ENCODE results near the gene SAP130. TPM values are rescaled to one million over a fixed set of nuclear protein-coding genes. Genes with fewer than 3 reads are reported as not detected.
A peak's percentile ranks its signal among the peaks of the same experiment; 100 is the strongest.

The SAP130 gene
- 38.0 TPM for total RNA-seq
- polyA plus RNA-seq, result 10 to 100 TPM in 1 of 4 donors, 1 to 10 TPM in 3; 4.8 to 12.4 (median 6.2) TPM

GRCh38 chr2:128027801-128028667 lies at the start of gene SAP130:
SAP130 (minus strand) TSS chr2:128028059; CDS start chr2:128026292, 1,767 bp downstream.
- Histone ChIP-seq H3K4me3 (ENCODE audit: low read depth, low read length) (peak within 1 kb of the TSS; percentile 71), H3K36me3 (ENCODE audit: control insufficient read depth, insufficient read depth, low read length) (no peaks in the 10 kb centered on the region), H3K27ac (ENCODE audit: insufficient read depth, low read length, poor library complexity, severe bottlenecking) (peak within 1 kb of the TSS; percentile 92), H3K27me3 (ENCODE audit: control insufficient read depth, insufficient read depth, low read length) (no peaks in the 10 kb centered on the region), H3K4me1 (ENCODE audit: control insufficient read depth, insufficient read depth, low read length, poor library complexity, severe bottlenecking) (peaks cover 14% of the 10 kb centered on the region), H3K9me3 (ENCODE audit: control insufficient read depth in 2 of 2, low read length in 2 of 2) (peaks cover 0 to 7% of the 10 kb centered on the region in 2 experiments)
- Mint-ChIP-seq H3K4me1 (peaks cover 6 to 25% (median 14%) of the 10 kb centered on the region in 4 donors), H3K27ac (peak within 1 kb of the TSS; percentile 87 to 93 (median 93)), H3K27me3 (no peaks in the 10 kb centered on the region), H3K36me3 (peaks cover 4% of the 10 kb centered on the region), H3K4me3 (peak within 1 kb of the TSS; percentile 93 to 100 (median 97)), H3K9me3 (peaks cover 0 to 8% (median 3%) of the 10 kb centered on the region in 7 donors)
- peak; percentile 98 for DNase-seq
- ATAC-seq (ENCODE audit: low read depth in 2 of 2), result peak; percentile 73 to 75

- Histone ChIP-seq H3K4me3 (ENCODE audit: low read depth, low read length) (no peak overlapping the region), H3K27ac (ENCODE audit: insufficient read depth, low read length, poor library complexity, severe bottlenecking) (no peak overlapping the region), H3K36me3 (ENCODE audit: control insufficient read depth, insufficient read depth, low read length) (no peaks in the 10 kb centered on the region), H3K9me3 (ENCODE audit: control insufficient read depth in 2 of 2, low read length in 2 of 2) (no peaks in the 10 kb centered on the region), H3K27me3 (ENCODE audit: control insufficient read depth, insufficient read depth, low read length) (no peaks in the 10 kb centered on the region), H3K4me1 (ENCODE audit: control insufficient read depth, insufficient read depth, low read length, poor library complexity, severe bottlenecking) (no peaks in the 10 kb centered on the region)
- ATAC-seq (ENCODE audit: low read depth in 2 of 2) (no peak), DNase-seq (no peak)
- Mint-ChIP-seq H3K27ac (peak overlapping the region in 1 of 3 donors; percentile 32), H3K27me3 (peaks cover 9% of the 10 kb centered on the region), H3K9me3 (peaks cover 0 to 5% (median 2%) of the 10 kb centered on the region in 7 donors), H3K4me3 (no peak overlapping the region), H3K36me3 (no peaks in the 10 kb centered on the region), H3K4me1 (no peaks in the 10 kb centered on the region)
Observed at GRCh38 chr2:128076461-128077106, 48.7 kb upstream of the SAP130 start.

- Mint-ChIP-seq H3K4me3 (no peak overlapping the region), H3K27ac (no peak overlapping the region), H3K9me3 (peaks cover 0 to 5% (median 0%) of the 10 kb centered on the region in 7 donors), H3K4me1 (no peaks in the 10 kb centered on the region), H3K36me3 (no peaks in the 10 kb centered on the region), H3K27me3 (peaks cover 11% of the 10 kb centered on the region)
- Histone ChIP-seq H3K4me3 (ENCODE audit: low read depth, low read length) (no peak overlapping the region), H3K9me3 (ENCODE audit: control insufficient read depth in 2 of 2, low read length in 2 of 2) (no peaks in the 10 kb centered on the region), H3K36me3 (ENCODE audit: control insufficient read depth, insufficient read depth, low read length) (no peaks in the 10 kb centered on the region), H3K27me3 (ENCODE audit: control insufficient read depth, insufficient read depth, low read length) (no peaks in the 10 kb centered on the region), H3K4me1 (ENCODE audit: control insufficient read depth, insufficient read depth, low read length, poor library complexity, severe bottlenecking) (no peaks in the 10 kb centered on the region), H3K27ac (ENCODE audit: insufficient read depth, low read length, poor library complexity, severe bottlenecking) (no peak overlapping the region)
- no peak for DNase-seq
- no peak for ATAC-seq (ENCODE audit: low read depth in 2 of 2)
Observed at GRCh38 chr2:128073278-128073677, 45.4 kb upstream of the SAP130 start.

- Histone ChIP-seq H3K27ac (ENCODE audit: insufficient read depth, low read length, poor library complexity, severe bottlenecking) (no peak overlapping the region), H3K4me1 (ENCODE audit: control insufficient read depth, insufficient read depth, low read length, poor library complexity, severe bottlenecking) (no peaks in the 10 kb centered on the region), H3K27me3 (ENCODE audit: control insufficient read depth, insufficient read depth, low read length) (no peaks in the 10 kb centered on the region), H3K4me3 (ENCODE audit: low read depth, low read length) (no peak overlapping the region), H3K36me3 (ENCODE audit: control insufficient read depth, insufficient read depth, low read length) (no peaks in the 10 kb centered on the region), H3K9me3 (ENCODE audit: control insufficient read depth in 2 of 2, low read length in 2 of 2) (no peaks in the 10 kb centered on the region)
- ATAC-seq (ENCODE audit: low read depth in 2 of 2) (no peak), DNase-seq (no peak)
- Mint-ChIP-seq H3K36me3 (no peaks in the 10 kb centered on the region), H3K4me1 (no peaks in the 10 kb centered on the region), H3K27ac (no peak overlapping the region), H3K9me3 (peaks cover 0 to 5% (median 0%) of the 10 kb centered on the region in 7 donors), H3K4me3 (no peak overlapping the region), H3K27me3 (peaks cover 4% of the 10 kb centered on the region)
Observed at GRCh38 chr2:128069769-128070168, 41.9 kb upstream of the SAP130 start.

- Mint-ChIP-seq H3K27ac (no peak overlapping the region), H3K36me3 (no peaks in the 10 kb centered on the region), H3K27me3 (peaks cover 5% of the 10 kb centered on the region), H3K9me3 (no peaks in the 10 kb centered on the region), H3K4me3 (peak overlapping the region in 1 of 4 donors; percentile 36), H3K4me1 (no peaks in the 10 kb centered on the region)
- H3K27ac ChIP-seq (ENCODE audit: insufficient read depth, low read length, poor library complexity, severe bottlenecking), result no peak overlapping the region
- no peak for ATAC-seq (ENCODE audit: low read depth in 2 of 2)
- no peaks in the 10 kb centered on the region for H3K9me3 ChIP-seq (ENCODE audit: control insufficient read depth in 2 of 2, low read length in 2 of 2)
- DNase-seq, result no peak
- no peaks in the 10 kb centered on the region for H3K4me1 ChIP-seq (ENCODE audit: control insufficient read depth, insufficient read depth, low read length, poor library complexity, severe bottlenecking)
- no peaks in the 10 kb centered on the region for H3K36me3 ChIP-seq (ENCODE audit: control insufficient read depth, insufficient read depth, low read length)
- no peak overlapping the region for H3K4me3 ChIP-seq (ENCODE audit: low read depth, low read length)
- H3K27me3 ChIP-seq (ENCODE audit: control insufficient read depth, insufficient read depth, low read length), result no peaks in the 10 kb centered on the region
Observed at GRCh38 chr2:128064353-128064752, 36.5 kb upstream of the SAP130 start.

GRCh38 chr2:128062571-128062970 lies 34.7 kb upstream of the SAP130 start:
- H3K36me3 Mint-ChIP-seq, result no peaks in the 10 kb centered on the region
- H3K4me3 ChIP-seq (ENCODE audit: low read depth, low read length), result no peak overlapping the region
- H3K9me3 ChIP-seq (ENCODE audit: control insufficient read depth in 2 of 2, low read length in 2 of 2), result no peaks in the 10 kb centered on the region
- no peaks in the 10 kb centered on the region for H3K27me3 ChIP-seq (ENCODE audit: control insufficient read depth, insufficient read depth, low read length)
- no peak for DNase-seq
- H3K36me3 ChIP-seq (ENCODE audit: control insufficient read depth, insufficient read depth, low read length), result no peaks in the 10 kb centered on the region
- H3K4me1 ChIP-seq (ENCODE audit: control insufficient read depth, insufficient read depth, low read length, poor library complexity, severe bottlenecking), result no peaks in the 10 kb centered on the region
- H3K27ac ChIP-seq (ENCODE audit: insufficient read depth, low read length, poor library complexity, severe bottlenecking), result no peak overlapping the region
- no peak overlapping the region for H3K27ac Mint-ChIP-seq
- no peaks in the 10 kb centered on the region for H3K9me3 Mint-ChIP-seq
- peaks cover 8% of the 10 kb centered on the region for H3K27me3 Mint-ChIP-seq
- ATAC-seq (ENCODE audit: low read depth in 2 of 2), result no peak
- H3K4me1 Mint-ChIP-seq, result no peaks in the 10 kb centered on the region
- no peak overlapping the region for H3K4me3 Mint-ChIP-seq

- peaks cover 24% of the 10 kb centered on the region for H3K27me3 Mint-ChIP-seq
- Histone ChIP-seq H3K36me3 (ENCODE audit: control insufficient read depth, insufficient read depth, low read length) (no peaks in the 10 kb centered on the region), H3K4me1 (ENCODE audit: control insufficient read depth, insufficient read depth, low read length, poor library complexity, severe bottlenecking) (no peaks in the 10 kb centered on the region), H3K27me3 (ENCODE audit: control insufficient read depth, insufficient read depth, low read length) (no peaks in the 10 kb centered on the region), H3K27ac (ENCODE audit: insufficient read depth, low read length, poor library complexity, severe bottlenecking) (no peak overlapping the region), H3K4me3 (ENCODE audit: low read depth, low read length) (no peak overlapping the region), H3K9me3 (ENCODE audit: control insufficient read depth in 2 of 2, low read length in 2 of 2) (no peaks in the 10 kb centered on the region)
- ATAC-seq (ENCODE audit: low read depth in 2 of 2), result no peak
- no peaks in the 10 kb centered on the region for H3K4me1 Mint-ChIP-seq
- no peak overlapping the region for H3K27ac Mint-ChIP-seq
- peaks cover 0 to 2% (median 0%) of the 10 kb centered on the region in 7 donors for H3K9me3 Mint-ChIP-seq
- no peak overlapping the region for H3K4me3 Mint-ChIP-seq
- no peak for DNase-seq
- H3K36me3 Mint-ChIP-seq, result no peaks in the 10 kb centered on the region
Observed at GRCh38 chr2:128058114-128058513, 30.3 kb upstream of the SAP130 start.
